Measurements from ENCODE around the gene ZC3HAV1. TPM values are rescaled to one million over a fixed set of nuclear protein-coding genes. Genes with fewer than 3 reads are reported as not detected.

Gene ZC3HAV1
- total and polyA plus RNA-seq, 9 of the 15 experiments (the other 6 are each of a cell fraction or from before 2014, with no cell fraction given): 11.9 to 40.5 (median 23.9) TPM

DNA sequence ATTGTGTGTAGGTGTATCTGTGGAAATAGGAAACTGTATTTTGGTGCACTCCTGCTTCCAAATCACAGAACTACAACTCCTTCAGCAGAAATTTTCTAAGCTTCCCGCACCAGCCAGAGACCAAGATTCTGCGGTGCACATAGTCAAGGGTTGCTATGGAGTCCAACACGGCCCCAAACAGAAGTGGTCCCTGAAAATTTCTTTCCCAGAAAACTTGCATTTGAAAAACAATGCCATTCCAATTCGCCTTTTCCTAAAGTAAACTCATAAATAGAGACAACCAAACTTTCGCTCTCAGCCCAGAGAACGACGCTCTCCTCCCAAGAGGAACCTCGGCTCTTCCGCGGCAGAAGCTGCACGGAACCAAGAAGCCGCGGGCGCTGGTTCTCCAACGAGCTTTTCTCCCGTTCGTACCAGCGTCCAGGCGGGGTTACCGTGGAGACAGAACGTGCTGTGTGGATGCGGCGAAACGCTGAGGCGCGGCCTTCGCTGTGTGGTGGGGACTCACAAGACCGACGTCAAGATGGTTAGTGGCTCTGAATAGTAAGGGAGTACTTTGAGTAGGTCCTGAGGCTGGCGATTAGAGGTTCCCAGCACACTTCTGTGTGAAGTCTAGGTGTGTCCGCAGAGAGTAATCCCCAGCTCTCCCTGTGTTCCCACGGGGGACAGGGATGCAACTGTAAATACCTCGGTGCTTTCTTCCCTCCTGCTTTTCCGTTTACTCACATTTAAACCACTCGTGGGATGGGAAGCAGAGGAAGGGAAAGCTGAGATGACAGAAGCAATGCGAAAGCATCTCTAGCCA lies 24.0 kb upstream of the ZC3HAV1 start (continued):
- TF ChIP-seq, protein P1, sequence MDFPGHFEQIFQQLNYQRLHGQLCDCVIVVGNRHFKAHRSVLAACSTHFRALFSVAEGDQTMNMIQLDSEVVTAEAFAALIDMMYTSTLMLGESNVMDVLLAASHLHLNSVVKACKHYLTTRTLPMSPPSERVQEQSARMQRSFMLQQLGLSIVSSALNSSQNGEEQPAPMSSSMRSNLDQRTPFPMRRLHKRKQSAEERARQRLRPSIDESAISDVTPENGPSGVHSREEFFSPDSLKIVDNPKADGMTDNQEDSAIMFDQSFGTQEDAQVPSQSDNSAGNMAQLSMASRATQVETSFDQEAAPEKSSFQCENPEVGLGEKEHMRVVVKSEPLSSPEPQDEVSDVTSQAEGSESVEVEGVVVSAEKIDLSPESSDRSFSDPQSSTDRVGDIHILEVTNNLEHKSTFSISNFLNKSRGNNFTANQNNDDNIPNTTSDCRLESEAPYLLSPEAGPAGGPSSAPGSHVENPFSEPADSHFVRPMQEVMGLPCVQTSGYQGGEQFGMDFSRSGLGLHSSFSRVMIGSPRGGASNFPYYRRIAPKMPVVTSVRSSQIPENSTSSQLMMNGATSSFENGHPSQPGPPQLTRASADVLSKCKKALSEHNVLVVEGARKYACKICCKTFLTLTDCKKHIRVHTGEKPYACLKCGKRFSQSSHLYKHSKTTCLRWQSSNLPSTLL (IDR thresholded peaks at IDR 0.05): no peak
- TF ChIP-seq, protein P2, sequence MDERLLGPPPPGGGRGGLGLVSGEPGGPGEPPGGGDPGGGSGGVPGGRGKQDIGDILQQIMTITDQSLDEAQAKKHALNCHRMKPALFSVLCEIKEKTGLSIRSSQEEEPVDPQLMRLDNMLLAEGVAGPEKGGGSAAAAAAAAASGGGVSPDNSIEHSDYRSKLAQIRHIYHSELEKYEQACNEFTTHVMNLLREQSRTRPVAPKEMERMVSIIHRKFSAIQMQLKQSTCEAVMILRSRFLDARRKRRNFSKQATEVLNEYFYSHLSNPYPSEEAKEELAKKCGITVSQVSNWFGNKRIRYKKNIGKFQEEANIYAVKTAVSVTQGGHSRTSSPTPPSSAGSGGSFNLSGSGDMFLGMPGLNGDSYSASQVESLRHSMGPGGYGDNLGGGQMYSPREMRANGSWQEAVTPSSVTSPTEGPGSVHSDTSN (CRISPR knock-in tag; IDR thresholded peaks at IDR 0.05; ENCODE audit: low read depth): no peak
- TF ChIP-seq, protein P2 (tag; conservative IDR thresholded peaks at IDR 0.05; ENCODE audit: low read depth): no peak
- TF ChIP-seq RBFOX2 (IDR thresholded peaks at IDR 0.05; ENCODE audit: low read depth, low read length): peak; percentile 83
- no peak for TF ChIP-seq ZNF347 (CRISPR knock-in tag; IDR thresholded peaks at IDR 0.05; ENCODE audit: low read depth)
- TF ChIP-seq PCBP1 (IDR thresholded peaks at IDR 0.05; ENCODE audit: low read depth, low read length, poor library complexity, severe bottlenecking): no peak
- TF ChIP-seq RB1 (IDR thresholded peaks at IDR 0.05; ENCODE audit: low read depth): peak; percentile 98
- peak; percentile 91 for TF ChIP-seq SP1 (CRISPR knock-in tag; IDR thresholded peaks at IDR 0.05)
- peak; percentile 85 for TF ChIP-seq KDM2B (CRISPR knock-in tag; IDR thresholded peaks at IDR 0.05)
- TF ChIP-seq ZC3H11A (IDR thresholded peaks at IDR 0.05; ENCODE audit: low read depth, low read length): peak; percentile 95
- TF ChIP-seq JUND (IDR thresholded peaks at IDR 0.05; ENCODE audit: borderline replicate concordance, low read depth, low read length): peak; percentile 83
- TF ChIP-seq JUND (tag; IDR thresholded peaks at IDR 0.05; ENCODE audit: borderline replicate concordance, low read depth, low read length): peak; percentile 77; the same call in 2 of the 3 replicates
- TF ChIP-seq KAT7 (CRISPR knock-in tag; IDR thresholded peaks at IDR 0.05; ENCODE audit: borderline replicate concordance): peak; percentile 43; the same call in 1 of the 2 replicates
- TF ChIP-seq, protein P3, sequence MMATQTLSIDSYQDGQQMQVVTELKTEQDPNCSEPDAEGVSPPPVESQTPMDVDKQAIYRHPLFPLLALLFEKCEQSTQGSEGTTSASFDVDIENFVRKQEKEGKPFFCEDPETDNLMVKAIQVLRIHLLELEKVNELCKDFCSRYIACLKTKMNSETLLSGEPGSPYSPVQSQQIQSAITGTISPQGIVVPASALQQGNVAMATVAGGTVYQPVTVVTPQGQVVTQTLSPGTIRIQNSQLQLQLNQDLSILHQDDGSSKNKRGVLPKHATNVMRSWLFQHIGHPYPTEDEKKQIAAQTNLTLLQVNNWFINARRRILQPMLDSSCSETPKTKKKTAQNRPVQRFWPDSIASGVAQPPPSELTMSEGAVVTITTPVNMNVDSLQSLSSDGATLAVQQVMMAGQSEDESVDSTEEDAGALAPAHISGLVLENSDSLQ (IDR thresholded peaks at IDR 0.05): no peak
- TF ChIP-seq MYBL2 (IDR thresholded peaks at IDR 0.05; ENCODE audit: low read depth): no peak
- TF ChIP-seq MYBL2 (CRISPR knock-in tag; IDR thresholded peaks at IDR 0.05; ENCODE audit: borderline replicate concordance): no peak
- TF ChIP-seq CREB1 (IDR thresholded peaks at IDR 0.05): peak; percentile 75
- peak; percentile 57; the same call in 1 of the 2 replicates for TF ChIP-seq CREB1 (CRISPR knock-in tag; IDR thresholded peaks at IDR 0.05)
- TF ChIP-seq WHSC1 (IDR thresholded peaks at IDR 0.05; ENCODE audit: low read length): no peak
- TF ChIP-seq ZBTB17 (CRISPR knock-in tag; IDR thresholded peaks at IDR 0.05): peak; percentile 74; the same call in 1 of the 2 replicates
- TF ChIP-seq FOS (IDR thresholded peaks at IDR 0.05; ENCODE audit: extremely low read depth, insufficient read length): no peak
- no peak for TF ChIP-seq ZNF140 (CRISPR knock-in tag; IDR thresholded peaks at IDR 0.05)
- no peak; the same call in 1 of the 2 replicates for TF ChIP-seq BRD4 (IDR thresholded peaks at IDR 0.05)
- TF ChIP-seq MEIS2 (IDR thresholded peaks at IDR 0.05; ENCODE audit: partially characterized antibody): no peak
- TF ChIP-seq BRF1 (IDR thresholded peaks at IDR 0.05; ENCODE audit: borderline replicate concordance, extremely low read depth, insufficient read length): no peak

Data from K562 (cell line).